K562 (cell line): ENCODE data around the gene SCRN2. TPM values are rescaled to one million over a fixed set of nuclear protein-coding genes. Genes with fewer than 3 reads are reported as not detected.

ENCODE experiments used
- CBX1 ChIP-seq: sonication (generic); IDR thresholded peaks from 2 replicates; pipeline ENCODE4 v1.6.1; 2016; ENCODE audit warnings: antibody characterized with exemption, low read depth, mild to moderate bottlenecking
- CCNT2 ChIP-seq: IDR thresholded peaks from 2 replicates; pipeline ENCODE4 v1.6.1; 2011; ENCODE audit warnings: borderline replicate concordance, low read depth, mild to moderate bottlenecking, moderate library complexity, mixed read lengths, low read length; ENCODE audit not compliant: insufficient read length; ENCODE audit errors: extremely low read depth
- CTBP1 ChIP-seq: fragments of 450-650 bp; IDR thresholded peaks from 2 replicates; pipeline ENCODE4 v1.6.1; 2016; ENCODE audit warnings: borderline replicate concordance
- CXXC5 ChIP-seq: fragments of 250-450 bp; sonication (Bioruptor Pico); IDR thresholded peaks from 2 replicates; pipeline ENCODE4 v1.8.0; 2022; ENCODE audit warnings: inconsistent platforms, mild to moderate bottlenecking, moderate library complexity
- E2F1 ChIP-seq: sonication (generic); formaldehyde crosslinking; IDR thresholded peaks from 2 replicates; pipeline ENCODE4 v1.8.1; 2023; ENCODE audit warnings: mild to moderate bottlenecking, missing genetic modification reagents, moderate library complexity
- ETV5 ChIP-seq: sonication (generic); formaldehyde crosslinking; IDR thresholded peaks from 2 replicates; pipeline ENCODE4 v1.4.0; 2020; ENCODE audit warnings: low read depth, mild to moderate bottlenecking, missing genetic modification reagents
- FOXP1 ChIP-seq: sonication (generic); formaldehyde crosslinking; IDR thresholded peaks from 2 replicates; pipeline ENCODE4 v1.8.0; 2022; ENCODE audit warnings: mild to moderate bottlenecking, missing genetic modification reagents
- GABPA ChIP-seq: fragments of 200-800 bp; sonication (Bioruptor generic); conservative IDR thresholded peaks from 2 replicates; pipeline ENCODE4 v1.6.1; 2016; ENCODE audit warnings: low read depth, missing genetic modification characterization, missing compliant biosample characterization
- NR2F6 ChIP-seq: fragments of 450-650 bp; formaldehyde crosslinking; IDR thresholded peaks from 2 replicates; pipeline ENCODE4 v1.4.0; 2020; ENCODE audit warnings: mild to moderate bottlenecking
- POLR2B ChIP-seq: fragments of 450-650 bp; IDR thresholded peaks from 2 replicates; pipeline ENCODE4 v1.6.1; 2018; ENCODE audit warnings: low read depth; ENCODE audit not compliant: partially characterized antibody
- RB1 ChIP-seq: fragments of 450-650 bp; IDR thresholded peaks from 2 replicates; pipeline ENCODE4 v1.6.1; 2017; ENCODE audit warnings: low read depth, mild to moderate bottlenecking
- RFX1 ChIP-seq: fragments of 450-650 bp; IDR thresholded peaks from 2 replicates; pipeline ENCODE4 v1.6.1; 2016; ENCODE audit warnings: mild to moderate bottlenecking, moderate library complexity
- ZFP36 ChIP-seq: fragments of 150-350 bp; IDR thresholded peaks from 2 replicates; pipeline ENCODE4 v1.6.1; 2018; ENCODE audit warnings: low read length, low read depth; ENCODE audit not compliant: partially characterized antibody
- ZNF23 ChIP-seq: fragments of 250-450 bp; sonication (Bioruptor Pico); IDR thresholded peaks from 2 replicates; pipeline ENCODE4 v1.4.0; 2020; ENCODE audit warnings: mild to moderate bottlenecking
- ZNF436 ChIP-seq: fragments of 250-450, 450-650 bp; sonication (Bioruptor Pico); formaldehyde crosslinking; IDR thresholded peaks from 2 replicates; pipeline ENCODE4 v1.7.0; 2020; ENCODE audit warnings: mild to moderate bottlenecking
- ZNF830 ChIP-seq: fragments of 250-450 bp; sonication (Bioruptor Pico); IDR thresholded peaks from 2 replicates; pipeline ENCODE4 v1.5.0; 2021; ENCODE audit warnings: mild to moderate bottlenecking
- polyA plus RNA-seq, 8 experiments: library from polyadenylated mRNA; depleted of rRNA in 4 of 8; stranded (reverse) in 5 of 8; unstranded in 3 of 8; fragments of >200 nt; fragmentation: Nextera tagmentation in 2 of 8; fragmentation: Illumina TruSeq in 1 of 8; extraction: Ambion mirVana in 2 of 8; extraction: Trizol in 1 of 8; gene quantifications; 2 replicates each; pipeline versions ENCODE4 v1.2.1 to v1.2.3, GENCODE V29; 2011 to 2014; ENCODE audit warnings: inconsistent platforms in 1 of 8, missing spikeins in 1 of 8
- total RNA-seq, 7 experiments: library from RNA; depleted of rRNA in 6 of 7; stranded (reverse); fragments of >200 nt in 6 of 7; fragmentation: Illumina TruSeq in 2 of 7; extraction: Trizol in 2 of 7; gene quantifications; 2 replicates each; pipeline versions ENCODE4 v1.2.1 to v1.2.3, GENCODE V29; 2011 to 2021; ENCODE audit warnings: low replicate concordance in 1 of 7
- TF ChIP-seq, protein P1 (sequence below), 2 experiments: fragments of 200-800 bp in 1 of 2; sonication (Bioruptor generic) in 1 of 2; sonication (generic) in 1 of 2; formaldehyde crosslinking in 1 of 2; IDR thresholded peaks in 1 of 2; conservative IDR thresholded peaks in 1 of 2; 2 replicates each; pipeline versions ENCODE4 v1.5.0 to v1.6.1; 2016 to 2020; ENCODE audit warnings: missing compliant biosample characterization in 1 of 2, missing genetic modification characterization in 1 of 2, missing genetic modification reagents in 1 of 2
- TF ChIP-seq, protein P2 (sequence below): sonication (generic); formaldehyde crosslinking; IDR thresholded peaks from 2 replicates; pipeline ENCODE4 v1.8.1; 2023; ENCODE audit warnings: mild to moderate bottlenecking, missing genetic modification reagents

SCRN2 gene
- total and polyA plus RNA-seq, 9 of the 15 experiments (the other 6 are each of a cell fraction or from before 2014, with no cell fraction given), result 0.25 to 32.9 (median 13.6) TPM

- peak; percentile 73 for TF ChIP-seq CCNT2
- TF ChIP-seq ZFP36, result no peak
- TF ChIP-seq CXXC5 (CRISPR knock-in tag), result peak; percentile 69
- peak; percentile 96 for TF ChIP-seq POLR2B
- peak; percentile 68 for TF ChIP-seq CTBP1
- TF ChIP-seq RB1, result peak; percentile 82
- TF ChIP-seq ZNF436 (CRISPR knock-in tag), result no peak
- peak; percentile 100 for TF ChIP-seq ETV5 (CRISPR knock-in tag)
- TF ChIP-seq, protein P1, sequence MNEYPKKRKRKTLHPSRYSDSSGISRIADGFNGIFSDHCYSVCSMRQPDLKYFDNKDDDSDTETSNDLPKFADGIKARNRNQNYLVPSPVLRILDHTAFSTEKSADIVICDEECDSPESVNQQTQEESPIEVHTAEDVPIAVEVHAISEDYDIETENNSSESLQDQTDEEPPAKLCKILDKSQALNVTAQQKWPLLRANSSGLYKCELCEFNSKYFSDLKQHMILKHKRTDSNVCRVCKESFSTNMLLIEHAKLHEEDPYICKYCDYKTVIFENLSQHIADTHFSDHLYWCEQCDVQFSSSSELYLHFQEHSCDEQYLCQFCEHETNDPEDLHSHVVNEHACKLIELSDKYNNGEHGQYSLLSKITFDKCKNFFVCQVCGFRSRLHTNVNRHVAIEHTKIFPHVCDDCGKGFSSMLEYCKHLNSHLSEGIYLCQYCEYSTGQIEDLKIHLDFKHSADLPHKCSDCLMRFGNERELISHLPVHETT (CRISPR knock-in tag; conservative IDR thresholded peaks at IDR 0.05 in 1 of 2, IDR thresholded peaks at IDR 0.05 in 1 of 2), result peak in 1 of 2 experiments; percentile 48; a peak in 1 of 4 replicates
- TF ChIP-seq ZNF830, result peak; percentile 48; the same call in 1 of the 2 replicates
- peak; percentile 97 for TF ChIP-seq RFX1
- TF ChIP-seq, protein P2, sequence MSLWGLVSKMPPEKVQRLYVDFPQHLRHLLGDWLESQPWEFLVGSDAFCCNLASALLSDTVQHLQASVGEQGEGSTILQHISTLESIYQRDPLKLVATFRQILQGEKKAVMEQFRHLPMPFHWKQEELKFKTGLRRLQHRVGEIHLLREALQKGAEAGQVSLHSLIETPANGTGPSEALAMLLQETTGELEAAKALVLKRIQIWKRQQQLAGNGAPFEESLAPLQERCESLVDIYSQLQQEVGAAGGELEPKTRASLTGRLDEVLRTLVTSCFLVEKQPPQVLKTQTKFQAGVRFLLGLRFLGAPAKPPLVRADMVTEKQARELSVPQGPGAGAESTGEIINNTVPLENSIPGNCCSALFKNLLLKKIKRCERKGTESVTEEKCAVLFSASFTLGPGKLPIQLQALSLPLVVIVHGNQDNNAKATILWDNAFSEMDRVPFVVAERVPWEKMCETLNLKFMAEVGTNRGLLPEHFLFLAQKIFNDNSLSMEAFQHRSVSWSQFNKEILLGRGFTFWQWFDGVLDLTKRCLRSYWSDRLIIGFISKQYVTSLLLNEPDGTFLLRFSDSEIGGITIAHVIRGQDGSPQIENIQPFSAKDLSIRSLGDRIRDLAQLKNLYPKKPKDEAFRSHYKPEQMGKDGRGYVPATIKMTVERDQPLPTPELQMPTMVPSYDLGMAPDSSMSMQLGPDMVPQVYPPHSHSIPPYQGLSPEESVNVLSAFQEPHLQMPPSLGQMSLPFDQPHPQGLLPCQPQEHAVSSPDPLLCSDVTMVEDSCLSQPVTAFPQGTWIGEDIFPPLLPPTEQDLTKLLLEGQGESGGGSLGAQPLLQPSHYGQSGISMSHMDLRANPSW (CRISPR knock-in tag), result peak; percentile 83; the same call in 1 of the 2 replicates
- no peak for TF ChIP-seq NR2F6 (CRISPR knock-in tag)
- TF ChIP-seq GABPA (tag), result peak; percentile 95
- peak; percentile 71; the same call in 1 of the 2 replicates for TF ChIP-seq FOXP1 (CRISPR knock-in tag)
- no peak for TF ChIP-seq CBX1
- no peak for TF ChIP-seq ZNF23
- peak; percentile 40; the same call in 1 of the 2 replicates for TF ChIP-seq E2F1 (CRISPR knock-in tag)
These were observed 9.8 kb downstream of the SCRN2 start, which contains the start of the genes LRRC46 and MRPL10 (continued) for GRCh38 chr17:47831003-47831933.
